HL-60/S4 (cell line): Measurements from ENCODE around the gene ETNK2.

Experiments
- in situ Hi-C: fragments of 300-500 bp; cut with MboI; formaldehyde crosslinking; loops from 2 replicates; pipeline ENCODE4 v1.14.3; 2022; ENCODE audit warnings: low sequenced_read_pairs

The ETNK2 gene

DNA sequence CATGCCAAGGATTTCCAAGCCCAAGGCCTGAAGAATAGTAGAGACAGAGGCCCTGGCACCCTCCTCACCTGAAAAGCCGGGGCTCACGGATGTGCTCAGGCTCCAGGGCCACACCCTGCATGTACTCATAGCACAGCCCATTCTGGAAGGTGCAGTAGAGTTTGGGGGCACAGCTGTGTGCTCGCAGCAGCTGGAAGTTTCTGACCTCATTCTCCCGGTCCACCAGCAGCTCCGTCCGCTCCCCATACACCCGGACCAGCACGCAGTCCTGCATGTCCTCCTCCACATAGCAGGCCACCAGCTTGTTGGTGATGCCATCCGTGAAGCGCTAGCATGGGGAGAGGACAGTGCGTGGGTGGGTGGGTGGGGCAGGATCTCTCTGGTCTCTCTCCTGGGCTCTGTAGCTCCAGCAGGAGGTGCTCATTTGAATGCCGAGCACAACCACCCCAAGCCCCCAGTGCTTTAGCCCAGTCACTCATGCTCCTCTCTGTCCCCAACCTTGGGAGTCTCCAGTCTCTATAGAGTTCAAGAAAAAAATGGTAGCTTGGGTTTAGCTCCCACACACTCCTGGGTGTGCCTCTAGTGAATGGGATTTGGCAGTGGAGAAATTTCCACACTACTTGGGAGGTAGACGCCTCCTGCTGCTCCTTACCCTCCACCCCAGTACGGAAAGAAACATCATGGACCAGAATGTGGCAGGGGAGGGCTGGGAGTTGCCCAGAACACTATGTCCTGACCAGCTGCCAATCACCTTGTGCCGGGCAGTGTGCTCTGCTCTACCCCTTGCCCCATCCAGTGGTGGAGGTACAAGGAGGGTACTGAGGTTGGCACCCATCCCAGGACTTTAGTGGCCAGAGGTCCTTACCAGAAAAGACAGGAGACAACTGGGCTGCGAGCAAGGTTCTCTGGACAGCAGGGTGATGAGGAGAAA, 1.9 kb downstream of the ETNK2 start:
- in situ Hi-C loops, result loop anchor here (25.0 kb wide), 1 partner anchor 788 kb away; the partner anchor contains the start of gene FMOD

- in situ Hi-C loops, result loop anchor here (25.0 kb wide), 1 partner anchor 787 kb away; the partner anchor contains the start of gene FMOD
Measured at GRCh38 chr1:204149107-204149506, 2.7 kb downstream of the ETNK2 start.

DNA sequence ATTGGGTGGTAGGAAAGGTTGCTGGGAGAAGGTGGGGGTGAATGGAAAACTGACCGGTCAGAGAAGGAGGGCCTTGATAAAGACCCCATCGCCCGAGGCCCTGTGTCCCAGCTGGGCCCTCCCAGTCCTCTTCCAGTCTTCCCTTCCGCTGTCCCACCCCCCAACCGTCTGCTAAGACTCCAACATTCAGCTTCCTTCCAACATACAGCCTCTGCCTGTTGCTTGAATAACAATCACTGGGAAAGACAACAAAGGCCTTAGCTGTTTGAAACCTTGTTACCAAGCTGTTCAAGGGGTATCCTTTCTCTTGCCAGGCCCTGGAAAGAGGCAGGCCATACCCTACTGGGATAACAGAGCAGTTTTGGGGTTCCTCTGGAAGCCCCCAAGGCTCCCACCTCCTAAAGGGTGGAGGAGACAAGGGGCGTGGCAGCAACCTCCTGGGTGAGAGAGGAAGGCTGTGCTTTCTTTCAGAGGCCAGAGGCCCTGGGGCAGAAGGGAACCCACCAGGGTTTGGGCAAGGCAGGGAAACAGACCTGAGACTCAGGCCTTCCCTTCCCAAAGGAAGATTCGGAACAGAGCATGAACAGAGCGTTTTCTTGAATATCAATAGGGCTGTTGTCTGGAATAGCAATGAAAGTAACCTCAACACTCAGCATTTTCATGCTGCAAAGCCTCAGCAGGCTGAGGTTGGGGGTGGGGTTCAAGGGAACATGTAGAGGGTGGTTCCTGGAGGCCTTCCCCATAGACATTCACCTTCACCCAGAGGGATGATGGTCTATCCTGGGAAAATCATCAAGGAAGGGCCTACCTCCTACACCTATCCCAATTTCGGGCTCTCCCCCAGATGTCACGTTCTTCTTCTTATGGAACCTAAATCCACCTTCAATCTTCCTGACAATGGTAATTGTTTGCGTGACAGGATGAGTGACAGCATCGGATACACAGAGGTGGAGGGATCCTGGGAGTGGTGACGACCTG, 4.1 kb downstream of the ETNK2 start:
- in situ Hi-C loops, result loop anchor here (25.0 kb wide), 1 partner anchor 785 kb away; the partner anchor contains the start of gene FMOD

DNA sequence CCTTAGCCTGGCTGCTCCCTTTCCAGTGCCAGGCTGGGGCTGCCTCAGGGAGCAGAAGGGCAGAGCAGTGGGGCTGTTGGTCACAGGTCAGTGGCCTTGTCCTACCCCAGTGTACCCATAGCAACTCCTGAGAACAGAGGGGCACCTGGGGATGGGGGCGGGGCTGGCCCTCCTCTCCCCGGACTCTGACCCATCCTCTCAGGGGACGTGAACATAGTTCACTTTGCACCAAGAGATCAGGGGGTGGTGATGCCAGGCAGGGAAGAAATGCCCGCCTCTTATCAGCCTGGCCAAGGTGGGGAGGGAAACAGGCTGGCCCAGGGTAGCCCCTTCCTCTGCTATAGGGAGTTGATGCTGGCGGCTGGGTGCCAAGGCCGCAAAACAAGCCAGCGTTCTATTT, 4.9 kb downstream of the ETNK2 start:
- in situ Hi-C loops, result loop anchor here (25.0 kb wide), 1 partner anchor 785 kb away; the partner anchor contains the start of gene FMOD

DNA sequence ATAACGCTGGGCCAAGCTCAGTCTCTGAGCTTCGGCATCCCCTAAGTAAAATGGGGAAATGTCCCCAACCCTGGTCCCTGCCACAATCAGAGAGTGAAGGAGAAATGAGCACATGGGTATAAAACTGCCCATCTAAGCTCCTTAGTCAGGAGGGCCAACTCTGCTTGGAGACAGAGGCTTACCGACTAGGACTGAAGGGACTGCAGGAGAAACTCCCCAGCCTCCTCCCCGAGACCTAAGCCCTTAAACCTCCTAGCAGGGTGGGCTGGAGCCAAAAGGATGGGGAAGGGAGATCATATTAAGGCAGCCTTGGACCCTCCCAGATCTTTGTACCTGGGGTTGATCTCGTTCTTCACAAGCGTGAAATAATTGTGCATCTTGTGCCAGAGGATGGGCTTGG, 5.5 kb downstream of the ETNK2 start:
- in situ Hi-C loops, result loop anchor here (25.0 kb wide), 1 partner anchor 784 kb away; the partner anchor contains the start of gene FMOD

- in situ Hi-C loops, result loop anchor here (25.0 kb wide), 1 partner anchor 783 kb away; the partner anchor contains the start of gene FMOD
Measured at GRCh38 chr1:204145033-204145504, 6.8 kb downstream of the ETNK2 start.

DNA sequence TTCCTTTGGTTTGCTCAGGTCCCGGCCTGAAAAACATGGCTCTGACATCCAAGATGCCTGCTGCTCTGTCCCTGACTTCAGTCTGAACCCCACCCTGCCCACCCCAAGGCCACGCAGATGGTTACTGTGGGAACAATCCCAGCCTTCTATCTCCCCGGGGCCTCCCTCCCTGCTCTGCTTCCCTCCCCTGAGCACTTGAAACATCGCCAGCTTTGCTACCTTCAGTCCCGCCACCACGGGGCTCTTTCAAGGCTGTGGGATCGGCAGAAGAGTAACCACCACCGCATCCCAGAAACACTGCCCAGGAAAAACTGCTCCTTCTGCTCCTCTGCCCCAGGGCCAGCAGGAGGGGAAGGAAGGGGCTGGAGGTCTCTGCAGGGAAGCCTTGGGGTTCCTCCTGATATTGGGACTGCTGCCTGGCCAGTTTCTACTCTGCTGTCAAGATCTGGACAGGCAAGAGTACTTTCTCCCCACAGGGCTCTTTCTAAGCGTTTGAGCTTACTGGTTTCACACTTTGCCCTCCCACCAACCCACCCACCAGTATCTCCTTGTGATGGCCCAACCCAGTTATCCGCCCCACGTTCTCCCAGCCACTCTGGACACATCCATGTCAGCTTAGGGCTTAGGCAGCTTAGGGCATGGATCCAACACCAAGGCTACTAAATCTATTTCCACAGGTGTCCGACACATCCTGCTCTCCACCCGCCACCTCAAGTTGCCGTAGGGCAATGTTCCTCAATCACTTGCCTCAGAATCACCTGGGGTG, 8.4 kb downstream of the ETNK2 start:
- in situ Hi-C loops, result loop anchor here (25.0 kb wide), 1 partner anchor 781 kb away; the partner anchor contains the start of gene FMOD

DNA sequence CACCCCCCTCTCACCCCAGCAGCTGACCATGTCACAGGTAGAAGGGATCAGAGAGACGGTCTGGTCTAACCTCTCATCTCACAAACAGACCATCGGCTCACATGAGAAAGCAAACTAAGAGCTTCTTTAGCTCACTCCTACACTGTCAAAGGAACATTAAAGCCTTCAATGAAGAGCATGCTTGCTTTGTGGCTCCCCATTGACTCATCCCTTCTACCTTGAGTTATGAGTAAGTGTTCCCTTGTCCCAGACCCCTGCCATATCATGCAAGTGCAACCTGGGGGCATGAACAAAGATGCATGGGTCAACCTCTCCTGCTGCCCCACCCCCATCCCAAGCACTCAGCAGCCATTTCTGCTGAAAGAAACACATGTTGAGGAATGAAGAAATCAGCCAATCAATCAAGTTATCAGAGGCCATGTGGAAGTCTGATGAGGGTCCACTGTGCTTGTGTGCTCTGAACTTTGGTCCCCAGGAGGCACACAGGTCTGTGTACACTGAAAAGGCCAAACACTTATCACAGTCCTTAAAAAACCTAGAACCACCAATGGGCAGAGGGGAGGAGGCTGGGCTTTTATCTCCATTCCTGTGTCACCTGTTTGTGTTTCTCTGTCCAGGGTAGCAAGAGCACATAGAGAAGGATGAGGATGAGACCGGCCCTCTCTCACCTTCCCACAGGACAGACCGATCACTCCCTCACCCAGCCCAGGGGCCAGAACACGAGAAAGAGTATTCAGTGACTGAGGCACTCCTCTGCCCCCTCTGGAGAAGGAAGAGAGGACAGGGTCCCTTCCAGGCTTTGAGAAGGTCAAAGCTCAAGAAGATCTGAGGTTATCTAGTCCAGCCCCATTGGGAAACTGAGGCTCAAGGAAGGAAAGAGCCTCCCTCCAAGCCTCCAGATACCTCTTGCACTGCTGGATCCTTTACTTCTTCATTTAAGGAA, 9.5 kb downstream of the ETNK2 start:
- in situ Hi-C loops, result loop anchor here (25.0 kb wide), 1 partner anchor 780 kb away; the partner anchor contains the start of gene FMOD

- in situ Hi-C loops, result loop anchor here (25.0 kb wide), 1 partner anchor 779 kb away; the partner anchor contains the start of gene FMOD
Measured at GRCh38 chr1:204141131-204141530, 10.7 kb downstream of the ETNK2 start.

DNA sequence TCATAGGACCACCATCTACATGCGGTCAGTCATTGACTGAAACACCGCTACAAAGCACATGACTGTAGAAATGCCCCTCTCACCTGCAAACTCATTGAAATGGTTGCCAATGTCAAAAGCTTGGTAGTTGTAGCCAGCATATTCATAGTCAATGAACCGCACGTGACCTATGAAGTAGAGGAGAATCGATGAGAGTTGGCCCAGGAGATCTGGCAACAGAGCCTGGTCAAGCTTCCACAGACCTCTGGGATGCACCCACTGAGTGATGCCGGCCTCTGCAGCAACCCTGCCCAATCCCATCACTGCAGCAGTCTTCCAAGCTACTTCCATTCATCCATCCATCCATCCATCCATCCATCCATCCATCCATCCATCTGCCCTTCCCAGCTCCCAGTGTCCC, 11.9 kb downstream of the ETNK2 start:
- in situ Hi-C loops, result loop anchor here (25.0 kb wide), 1 partner anchor 778 kb away; the partner anchor contains the start of gene FMOD

GRCh38 chr1:204139088-204139487, 12.8 kb downstream of the ETNK2 start:
- in situ Hi-C loops, result loop anchor here (25.0 kb wide), 1 partner anchor 777 kb away; the partner anchor contains the start of gene FMOD

GRCh38 chr1:204136814-204137213, 15.0 kb downstream of the ETNK2 start:
- in situ Hi-C loops, result loop anchor here (25.0 kb wide), 1 partner anchor 775 kb away; the partner anchor contains the start of gene FMOD

DNA sequence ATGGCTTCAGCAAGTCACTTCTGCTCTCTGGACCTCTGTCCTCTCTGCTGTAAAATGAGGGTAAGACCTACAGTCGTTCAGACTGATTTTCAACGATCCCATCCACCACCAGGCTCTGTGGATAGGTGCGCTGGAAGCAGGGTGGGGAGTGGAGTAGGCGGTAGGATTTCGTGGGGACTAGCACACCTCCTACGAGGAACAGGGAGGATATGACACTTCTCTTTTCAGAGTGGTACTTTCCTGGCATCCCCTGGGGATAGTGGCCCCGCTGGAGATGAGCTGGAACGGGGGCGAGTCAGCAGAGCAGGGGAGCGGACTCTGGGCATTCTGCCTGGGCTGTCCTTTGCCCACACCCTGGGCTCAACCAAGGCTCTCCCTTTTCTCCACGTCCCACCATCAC, 17.7 kb downstream of the ETNK2 start:
- in situ Hi-C loops, result loop anchor here (25.0 kb wide), 1 partner anchor 772 kb away; the partner anchor contains the start of gene FMOD

DNA sequence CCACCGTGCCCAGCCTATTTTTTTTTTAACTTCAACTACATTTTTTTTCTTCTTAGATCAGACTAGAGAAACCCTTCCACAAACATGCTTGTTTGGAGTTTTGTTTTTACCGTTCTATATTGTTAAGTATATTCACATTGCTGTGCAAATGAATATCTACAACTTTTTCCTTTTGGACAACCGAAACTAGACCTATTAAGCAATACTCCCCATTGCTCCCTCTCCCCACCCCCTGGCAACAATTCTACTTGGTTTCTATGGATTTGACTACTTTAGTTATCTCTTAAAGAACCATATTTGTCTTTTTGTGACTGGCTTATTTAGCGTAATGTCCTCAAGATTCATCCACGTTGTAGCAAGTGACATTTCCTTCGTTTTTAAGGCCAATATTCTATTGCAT, 19.1 kb downstream of the ETNK2 start:
- in situ Hi-C loops, result loop anchor here (25.0 kb wide), 1 partner anchor 770 kb away; the partner anchor contains the start of gene FMOD

DNA sequence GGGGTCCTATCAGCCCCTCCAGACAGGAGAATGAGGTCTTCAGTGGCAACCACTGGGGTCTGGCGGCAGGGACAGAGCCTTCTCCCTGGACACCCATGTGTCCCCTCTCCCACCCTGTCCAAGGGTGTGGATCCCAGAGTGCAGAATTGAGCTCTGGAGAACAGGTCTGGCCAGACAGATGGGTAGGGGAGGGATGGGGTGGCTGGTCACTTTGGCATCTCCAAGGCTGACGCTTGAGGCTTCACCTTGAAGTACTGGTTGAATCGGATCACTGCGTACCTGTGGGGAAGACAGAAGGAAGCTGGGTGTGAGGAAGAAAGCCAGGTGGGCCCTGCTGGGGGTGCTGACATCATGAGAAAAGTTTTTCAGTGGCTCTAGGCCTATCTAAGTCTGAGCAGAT, 19.9 kb downstream of the ETNK2 start:
- in situ Hi-C loops, result loop anchor here (25.0 kb wide), 1 partner anchor 770 kb away; the partner anchor contains the start of gene FMOD

DNA sequence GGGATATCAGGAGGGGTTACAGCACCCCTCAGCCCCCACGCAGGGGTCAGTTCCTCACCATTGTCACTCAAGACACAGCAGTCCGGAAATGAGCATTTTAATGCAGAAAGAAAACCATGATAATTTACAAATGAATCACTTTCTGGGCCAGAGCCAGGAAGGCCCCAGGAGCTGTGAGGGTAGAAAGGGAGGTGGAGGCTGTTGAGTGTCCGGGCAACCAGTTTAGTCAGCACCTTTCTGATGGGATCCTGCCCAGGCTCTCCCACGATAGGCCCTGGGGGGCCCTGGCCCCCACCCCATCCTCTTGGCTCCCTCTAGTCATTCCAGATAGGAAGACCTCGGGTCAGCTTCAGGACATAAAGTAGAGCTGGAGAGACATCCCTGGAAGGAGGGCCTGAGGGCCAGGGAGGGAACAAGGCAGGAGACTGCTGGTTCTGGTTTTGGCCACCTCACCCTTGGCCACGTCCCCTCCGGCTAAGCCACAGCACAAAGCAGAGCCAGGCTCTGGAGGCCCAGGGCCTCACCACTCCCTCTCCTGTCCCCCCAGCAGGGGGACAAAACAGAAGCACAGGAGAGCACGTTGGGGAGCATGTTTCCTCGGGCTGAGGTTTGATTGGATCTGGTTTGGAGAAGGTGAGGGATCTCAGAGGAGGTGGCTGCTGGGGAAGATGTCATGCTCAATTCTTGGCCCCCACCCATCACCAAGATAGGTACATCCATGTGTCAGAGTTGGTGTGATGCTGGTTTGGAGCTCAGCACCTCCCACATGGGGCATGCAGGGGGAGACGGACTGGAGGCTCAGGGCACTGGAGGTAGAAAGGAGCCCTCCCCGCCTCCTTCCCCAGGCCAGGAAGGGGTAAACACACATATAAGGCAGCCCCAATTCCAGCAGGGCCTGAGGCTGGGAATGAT, 20.6 kb downstream of the ETNK2 start:
- in situ Hi-C loops, result loop anchor here (25.0 kb wide), 1 partner anchor 769 kb away; the partner anchor contains the start of gene FMOD

GRCh38 chr1:204130178-204130577, 21.7 kb downstream of the ETNK2 start:
- in situ Hi-C loops, result loop anchor here (25.0 kb wide), 1 partner anchor 768 kb away; the partner anchor contains the start of gene FMOD
